NT2/D1 (cell line): ENCODE data around the gene CHST8.

Source experiments
- DNase-seq: peaks from one replicate; pipeline ENCODE4 v3.0.0-alpha.2; 2011; ENCODE audit warnings: low read depth, low spot score
- H3K27me3 ChIP-seq: 2 replicates; pipeline ENCODE4 v1.6.0; 2011; ENCODE audit warnings: mild to moderate bottlenecking; ENCODE audit not compliant: insufficient read length, insufficient read depth
- H3K36me3 ChIP-seq: 2 replicates; pipeline ENCODE4 v1.6.1; 2011; ENCODE audit warnings: mild to moderate bottlenecking, low read length, mixed read lengths; ENCODE audit not compliant: insufficient read depth, insufficient read length
- H3K4me1 ChIP-seq: 2 replicates; pipeline ENCODE4 v1.5.1; 2011; ENCODE audit not compliant: insufficient read depth, insufficient read length
- H3K4me3 ChIP-seq: 2 replicates; pipeline ENCODE4 v1.5.1; 2011; ENCODE audit warnings: low read depth; ENCODE audit not compliant: insufficient read length
- H3K9ac ChIP-seq: 2 replicates; pipeline ENCODE4 v1.6.0; 2011; ENCODE audit warnings: low read depth; ENCODE audit not compliant: insufficient read length
- H3K9me3 ChIP-seq: 2 replicates; pipeline ENCODE4 v1.5.1; 2011; ENCODE audit warnings: mild to moderate bottlenecking, low read length; ENCODE audit not compliant: insufficient read depth
- SUZ12 ChIP-seq: IDR thresholded peaks from 2 replicates; pipeline ENCODE4 v1.6.1; 2011; ENCODE audit not compliant: insufficient read length, insufficient read depth; ENCODE audit errors: extremely low read depth
- YY1 ChIP-seq: IDR thresholded peaks from 2 replicates; pipeline ENCODE4 v1.6.1; 2011; ENCODE audit not compliant: insufficient read length, insufficient read depth
- ZNF274 ChIP-seq: IDR thresholded peaks from 2 replicates; pipeline ENCODE4 v1.6.1; 2011; ENCODE audit warnings: mild to moderate bottlenecking, low read depth, low read length

Gene CHST8

DNA sequence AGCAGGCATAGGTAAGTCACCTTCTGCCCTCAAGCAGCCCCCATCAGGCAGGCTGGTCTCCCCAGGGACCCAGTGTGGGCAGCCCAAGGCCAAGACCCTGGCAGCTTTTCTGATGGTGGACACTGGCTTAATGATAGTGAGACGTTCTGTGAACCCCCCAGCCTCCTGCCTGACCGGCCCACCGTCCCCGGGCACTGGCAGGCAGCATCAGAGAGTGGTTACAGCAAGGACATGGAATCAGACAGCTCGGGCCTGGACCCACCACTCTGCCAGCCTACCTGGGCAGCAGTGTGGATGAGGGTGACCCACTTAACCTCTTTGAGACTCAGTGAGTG lies 129.7 kb downstream of the CHST8 start:
- DNase-seq = no peak
- TF ChIP-seq YY1 (no peak), SUZ12 (no peak), ZNF274 (no peak)
- Histone ChIP-seq H3K27me3 (no peaks in the 10 kb centered on the region), H3K9me3 (no peaks in the 10 kb centered on the region), H3K9ac (no peak overlapping the region), H3K36me3 (no peaks in the 10 kb centered on the region), H3K4me3 (no peak overlapping the region), H3K4me1 (peaks cover 2% of the 10 kb centered on the region)

DNA sequence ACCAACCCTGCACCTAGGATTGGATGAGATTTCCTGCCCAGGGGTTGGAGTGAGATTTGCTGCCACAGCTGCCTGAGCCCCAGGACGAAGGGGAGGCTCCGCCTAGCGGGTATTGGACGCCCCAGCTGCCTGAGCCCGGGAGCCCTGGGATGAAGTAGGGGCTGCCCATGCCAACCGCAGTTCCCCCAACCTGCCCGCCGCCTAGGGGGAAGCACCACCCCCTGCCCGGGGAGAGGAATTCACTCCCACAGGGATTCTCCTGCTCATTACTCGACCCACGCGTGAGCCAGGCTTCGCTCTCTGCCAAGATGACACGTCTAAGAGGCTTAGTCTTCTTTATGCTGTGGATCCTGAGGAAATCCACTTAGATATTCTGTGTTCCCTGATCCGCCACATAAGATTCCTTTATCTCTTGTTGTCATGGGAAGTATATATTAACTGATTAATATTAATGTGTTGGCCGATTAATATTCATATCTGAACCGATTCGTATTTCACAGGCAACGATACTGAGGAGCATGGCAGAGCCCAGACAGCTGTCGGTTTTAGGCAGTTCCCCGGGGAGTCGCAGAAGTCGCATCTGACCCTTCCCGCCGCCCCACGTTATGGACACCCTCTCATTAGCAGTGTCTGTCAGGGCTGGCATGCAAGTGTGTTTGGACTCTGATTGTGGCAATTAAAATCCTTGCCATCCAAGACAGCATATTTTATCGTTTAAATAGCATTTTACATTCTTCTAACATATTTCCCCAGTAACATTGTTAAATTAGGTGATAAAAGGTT lies 130.5 kb downstream of the CHST8 start:
- no peak for TF ChIP-seq ZNF274
- TF ChIP-seq SUZ12 = no peak
- TF ChIP-seq YY1 = no peak
- no peaks in the 10 kb centered on the region for H3K36me3 ChIP-seq
- no peaks in the 10 kb centered on the region for H3K9me3 ChIP-seq
- no peak overlapping the region for H3K4me3 ChIP-seq
- no peaks in the 10 kb centered on the region for H3K27me3 ChIP-seq
- no peak overlapping the region for H3K9ac ChIP-seq
- H3K4me1 ChIP-seq = peaks cover 2% of the 10 kb centered on the region
- DNase-seq = no peak

DNA sequence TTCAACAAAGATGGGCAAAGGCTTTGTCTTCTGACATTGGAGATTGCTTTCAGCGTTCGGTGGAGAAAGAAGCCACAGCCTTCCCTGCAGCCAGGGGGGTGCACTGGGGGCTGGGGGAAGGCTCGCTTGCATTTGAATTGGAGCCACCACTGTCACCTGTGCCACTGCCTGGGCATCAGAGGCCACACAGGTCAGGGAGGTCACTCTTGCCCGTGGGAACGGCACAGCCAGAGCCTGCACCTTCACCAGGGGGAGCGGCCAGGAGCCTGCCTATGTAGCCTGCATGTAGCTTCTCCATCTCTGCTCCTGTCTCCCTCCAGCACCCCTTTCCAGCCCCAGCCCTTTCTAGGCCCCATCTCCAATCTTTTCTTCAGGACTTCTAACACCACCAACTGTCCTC lies 131.2 kb downstream of the CHST8 start:
- Histone ChIP-seq H3K36me3 (no peaks in the 10 kb centered on the region), H3K9ac (no peak overlapping the region), H3K4me1 (peaks cover 2% of the 10 kb centered on the region), H3K9me3 (no peaks in the 10 kb centered on the region), H3K27me3 (no peaks in the 10 kb centered on the region), H3K4me3 (no peak overlapping the region)
- TF ChIP-seq ZNF274 (no peak), SUZ12 (no peak), YY1 (no peak)
- no peak for DNase-seq

DNA sequence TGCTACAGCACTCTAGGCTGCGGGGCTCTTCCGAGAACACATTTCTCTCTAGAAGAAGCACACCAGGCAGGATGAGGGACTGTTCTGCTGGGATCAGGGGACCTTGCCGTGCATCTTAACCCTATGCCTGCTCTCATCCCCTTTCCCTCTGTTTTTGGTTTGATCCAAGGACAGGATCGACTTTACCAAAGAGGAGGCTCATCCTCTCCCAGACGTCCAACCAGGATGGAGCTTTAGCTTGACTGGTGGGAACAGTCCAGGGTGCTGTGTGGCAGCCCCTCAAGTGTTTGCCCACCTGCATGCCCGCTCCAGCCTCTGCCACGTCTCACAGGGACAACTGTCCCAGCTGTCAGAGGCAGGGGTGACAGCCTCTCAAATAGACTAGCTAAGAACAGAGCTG lies 132.6 kb downstream of the CHST8 start:
- Histone ChIP-seq H3K9ac (no peak overlapping the region), H3K4me3 (no peak overlapping the region), H3K9me3 (no peaks in the 10 kb centered on the region), H3K36me3 (no peaks in the 10 kb centered on the region), H3K4me1 (peaks cover 2% of the 10 kb centered on the region), H3K27me3 (no peaks in the 10 kb centered on the region)
- TF ChIP-seq SUZ12 (no peak), ZNF274 (no peak), YY1 (no peak)
- no peak for DNase-seq

DNA sequence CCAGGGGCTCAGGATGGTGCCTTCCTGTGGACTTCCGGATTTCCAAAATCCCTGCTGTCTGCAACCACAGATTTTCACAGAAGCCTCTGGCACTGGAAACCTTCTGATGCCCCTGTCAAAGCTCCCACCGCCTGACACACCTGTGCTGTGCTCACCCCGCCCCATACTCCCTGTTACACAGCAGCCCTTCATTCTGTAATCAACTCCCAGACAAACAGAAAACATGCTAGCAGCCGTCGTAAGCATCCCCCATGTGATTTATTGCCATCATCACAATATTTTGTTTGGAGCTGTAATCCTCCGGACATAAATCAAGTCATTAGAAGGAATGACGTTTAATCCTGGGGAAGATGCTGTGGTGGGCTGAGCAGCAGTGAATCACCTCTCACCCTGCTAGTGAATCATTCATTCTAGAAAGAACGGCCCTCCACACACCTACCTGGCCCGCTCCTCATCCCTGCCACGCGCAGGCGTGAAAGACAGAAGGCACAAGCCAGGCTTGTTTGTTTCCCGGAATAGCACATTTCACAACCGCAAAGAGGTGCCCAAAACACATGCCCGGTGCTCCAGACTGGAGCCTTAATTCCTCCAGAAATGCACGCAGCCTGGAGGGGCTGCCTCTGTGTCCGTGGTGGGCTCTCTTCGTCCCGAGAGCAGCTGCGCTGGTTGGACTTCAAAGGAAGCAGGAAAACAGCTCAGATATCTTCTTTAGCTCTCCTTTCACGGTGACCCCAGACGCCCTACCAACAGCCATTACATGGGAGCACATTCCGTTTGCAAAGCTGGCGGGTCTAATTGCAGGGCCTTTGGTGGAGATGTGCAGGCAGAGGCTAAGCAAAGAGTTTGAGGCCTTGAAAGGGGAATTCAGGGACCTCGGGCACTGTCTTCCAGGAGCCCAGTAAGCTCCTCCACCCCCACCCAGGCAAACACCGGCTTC lies 133.6 kb downstream of the CHST8 start:
- DNase-seq = no peak
- no peaks in the 10 kb centered on the region for H3K9me3 ChIP-seq

DNA sequence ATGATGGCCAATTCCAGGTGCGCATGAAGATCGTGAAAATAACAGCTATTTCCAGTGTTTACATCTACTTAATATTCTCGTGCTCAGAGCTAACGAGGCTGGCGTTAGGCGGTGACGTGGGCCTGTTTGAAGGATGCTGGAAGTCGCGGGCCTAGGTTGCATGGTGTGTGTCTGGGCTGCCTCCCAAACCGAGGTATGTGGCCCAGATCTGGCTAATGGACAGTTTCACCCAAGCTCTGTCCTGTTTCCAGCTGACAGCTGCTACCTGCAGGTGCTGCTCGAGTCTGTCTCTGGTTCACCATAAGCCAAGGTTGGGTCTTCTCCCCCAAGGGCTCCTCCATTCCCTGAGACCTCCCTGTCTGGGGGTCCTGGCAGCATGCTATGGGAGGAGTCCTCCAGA lies 134.4 kb downstream of the CHST8 start:
- no peaks in the 10 kb centered on the region for H3K9me3 ChIP-seq
- peaks cover 2% of the 10 kb centered on the region for H3K4me1 ChIP-seq
- TF ChIP-seq ZNF274 (no peak), YY1 (no peak), SUZ12 (no peak)
- no peak for DNase-seq
- H3K9ac ChIP-seq = no peak overlapping the region
- no peaks in the 10 kb centered on the region for H3K36me3 ChIP-seq
- H3K4me3 ChIP-seq = no peak overlapping the region
- H3K27me3 ChIP-seq = no peaks in the 10 kb centered on the region

More for the DNA sequence above, 133.6 kb downstream of the CHST8 start:
- peaks cover 2% of the 10 kb centered on the region for H3K4me1 ChIP-seq
- H3K4me3 ChIP-seq = no peak overlapping the region
- no peak overlapping the region for H3K9ac ChIP-seq
- no peaks in the 10 kb centered on the region for H3K36me3 ChIP-seq
- no peaks in the 10 kb centered on the region for H3K27me3 ChIP-seq
- TF ChIP-seq ZNF274 = no peak
- TF ChIP-seq YY1 = no peak
- no peak for TF ChIP-seq SUZ12

DNA sequence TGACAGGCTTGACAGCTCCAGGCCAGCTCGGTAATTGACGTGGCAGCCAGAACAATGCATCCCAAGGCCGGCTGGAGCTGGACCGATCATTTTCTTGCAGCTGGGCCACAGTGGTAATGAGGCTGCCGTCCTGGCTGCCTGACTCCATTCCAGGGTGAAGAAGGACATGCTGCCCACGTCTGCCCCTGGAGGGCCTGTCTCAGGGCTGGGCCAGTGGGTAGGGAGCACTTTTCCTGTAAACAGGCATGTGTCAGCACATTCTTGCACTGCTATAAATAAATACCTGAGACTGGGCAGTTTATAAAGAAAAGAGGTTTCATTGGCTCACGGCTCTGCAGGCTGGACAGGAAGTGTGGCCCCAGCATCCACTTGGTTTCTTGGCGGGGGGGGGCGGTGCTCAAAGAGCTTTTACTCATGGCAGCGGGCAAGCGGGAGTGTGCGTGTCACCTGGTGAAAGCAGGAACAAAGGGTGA lies 136.8 kb downstream of the CHST8 start:
- no peaks in the 10 kb centered on the region for H3K36me3 ChIP-seq
- DNase-seq = no peak
- H3K9me3 ChIP-seq = no peaks in the 10 kb centered on the region
- no peak overlapping the region for H3K4me3 ChIP-seq
- H3K27me3 ChIP-seq = no peaks in the 10 kb centered on the region
- peaks cover 3% of the 10 kb centered on the region for H3K4me1 ChIP-seq
- H3K9ac ChIP-seq = no peak overlapping the region
- TF ChIP-seq ZNF274 (no peak), YY1 (no peak), SUZ12 (no peak)
